ENCODE results near the gene CGA. TPM values are rescaled to one million over a fixed set of nuclear protein-coding genes. Genes with fewer than 3 reads are reported as not detected.

The CGA gene
- total RNA-seq, 6 experiments from 2014 or later = not detected

DNA sequence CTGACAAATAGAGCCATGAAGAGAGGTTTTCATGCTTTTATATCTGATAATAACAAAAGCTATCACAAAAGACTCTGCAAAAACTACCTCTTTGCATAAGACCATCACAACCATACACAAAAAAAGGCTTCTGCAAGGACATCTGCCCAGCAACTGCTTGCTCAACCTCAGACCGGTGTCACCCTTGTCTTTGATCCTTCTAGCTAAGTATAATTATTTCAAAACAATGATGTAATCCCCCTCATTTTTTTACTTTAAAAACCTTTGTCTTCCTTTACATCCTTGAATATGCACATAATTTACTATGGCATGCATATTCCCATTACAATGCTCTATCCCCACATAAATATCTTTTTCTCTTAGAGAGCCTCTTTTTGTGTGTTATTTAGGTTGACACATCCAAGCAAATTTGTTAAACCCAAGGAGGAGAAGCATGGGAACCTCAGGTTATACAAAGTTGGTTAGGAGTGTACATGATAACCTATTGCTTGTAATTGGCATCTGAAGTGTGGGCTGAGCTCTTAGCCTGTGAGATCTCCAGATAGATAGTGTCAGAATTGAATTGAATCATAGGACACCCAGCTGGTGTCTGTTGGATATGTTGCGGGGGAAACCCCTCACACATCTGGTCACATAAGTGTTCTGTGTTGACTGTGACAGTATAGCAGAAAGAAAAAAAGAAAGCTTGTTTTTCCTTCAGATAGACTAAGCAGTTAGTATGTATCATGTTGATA, 20.7 kb upstream of the CGA start:
- Histone ChIP-seq H3K9me3 (no peaks in the 10 kb centered on the region), H3K4me3 (no peak overlapping the region), H3K27ac (no peak overlapping the region), H3K27me3 (no peaks in the 10 kb centered on the region), H3K4me1 (no peaks in the 10 kb centered on the region), H3K36me3 (no peaks in the 10 kb centered on the region)
- 49% methylated on average over 2 of the region's 2 CpGs for WGBS (ENCODE audit: insufficient coverage, low coverage, low lambda C conversion rate, missing lambda C conversion rate)
- no peak for DNase-seq
- intact Hi-C loops (cut with DNase I) = no loop called here
- no peak for ATAC-seq
- no peak for TF ChIP-seq POLR2A (IDR thresholded peaks at IDR 0.05)
- TF ChIP-seq, protein P1, sequence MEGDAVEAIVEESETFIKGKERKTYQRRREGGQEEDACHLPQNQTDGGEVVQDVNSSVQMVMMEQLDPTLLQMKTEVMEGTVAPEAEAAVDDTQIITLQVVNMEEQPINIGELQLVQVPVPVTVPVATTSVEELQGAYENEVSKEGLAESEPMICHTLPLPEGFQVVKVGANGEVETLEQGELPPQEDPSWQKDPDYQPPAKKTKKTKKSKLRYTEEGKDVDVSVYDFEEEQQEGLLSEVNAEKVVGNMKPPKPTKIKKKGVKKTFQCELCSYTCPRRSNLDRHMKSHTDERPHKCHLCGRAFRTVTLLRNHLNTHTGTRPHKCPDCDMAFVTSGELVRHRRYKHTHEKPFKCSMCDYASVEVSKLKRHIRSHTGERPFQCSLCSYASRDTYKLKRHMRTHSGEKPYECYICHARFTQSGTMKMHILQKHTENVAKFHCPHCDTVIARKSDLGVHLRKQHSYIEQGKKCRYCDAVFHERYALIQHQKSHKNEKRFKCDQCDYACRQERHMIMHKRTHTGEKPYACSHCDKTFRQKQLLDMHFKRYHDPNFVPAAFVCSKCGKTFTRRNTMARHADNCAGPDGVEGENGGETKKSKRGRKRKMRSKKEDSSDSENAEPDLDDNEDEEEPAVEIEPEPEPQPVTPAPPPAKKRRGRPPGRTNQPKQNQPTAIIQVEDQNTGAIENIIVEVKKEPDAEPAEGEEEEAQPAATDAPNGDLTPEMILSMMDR (IDR thresholded peaks at IDR 0.05) = no peak

DNA sequence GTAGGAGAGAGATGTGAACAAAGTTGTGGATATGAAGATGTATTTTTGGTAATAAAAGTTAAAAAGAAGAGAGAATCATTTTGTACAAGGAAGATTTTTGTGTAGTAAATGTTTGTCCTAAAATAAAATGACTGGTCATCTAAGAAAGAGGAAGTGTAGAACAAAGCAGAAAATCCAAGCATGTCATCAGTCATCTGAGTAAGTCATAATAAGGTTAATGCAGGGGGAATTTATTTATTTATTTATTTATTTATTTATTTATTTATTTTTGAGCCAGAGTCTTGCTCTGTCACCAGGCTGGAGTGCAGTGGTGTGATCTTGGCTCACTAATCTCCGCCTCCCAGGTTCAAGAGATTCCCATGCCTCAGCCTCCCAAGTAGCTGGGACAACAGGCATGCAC, 15.7 kb upstream of the CGA start:
- 100% methylated on average over 1 of the region's 1 CpG for WGBS (ENCODE audit: insufficient coverage, low coverage, low lambda C conversion rate, missing lambda C conversion rate)
- TF ChIP-seq POLR2A (IDR thresholded peaks at IDR 0.05) = no peak
- TF ChIP-seq, protein P1 (IDR thresholded peaks at IDR 0.05) = no peak
- Histone ChIP-seq H3K36me3 (no peaks in the 10 kb centered on the region), H3K4me1 (no peaks in the 10 kb centered on the region), H3K4me3 (no peak overlapping the region), H3K27me3 (no peaks in the 10 kb centered on the region), H3K9me3 (no peaks in the 10 kb centered on the region), H3K27ac (no peak overlapping the region)
- intact Hi-C loops (cut with DNase I) = no loop called here
- ATAC-seq (no peak), DNase-seq (no peak)

DNA sequence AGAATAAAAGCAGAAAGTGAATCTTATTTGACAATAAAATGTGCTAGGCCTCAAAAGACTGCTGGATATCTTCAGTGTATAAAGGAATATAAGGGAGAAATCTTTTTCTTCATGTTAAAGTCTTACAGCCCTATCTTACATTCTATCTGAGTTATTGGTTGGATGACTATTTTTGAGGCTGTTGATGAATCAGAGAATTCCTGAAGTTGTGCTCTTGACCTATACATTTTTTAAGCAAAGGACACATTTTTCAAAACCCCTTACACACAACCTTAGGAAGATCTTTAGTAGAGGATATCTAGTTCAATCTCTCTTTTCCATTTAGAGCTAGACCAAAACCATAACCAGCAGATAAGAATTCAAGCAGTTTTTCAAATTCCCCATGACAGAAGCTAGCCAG, 10.9 kb upstream of the CGA start:
- ATAC-seq = no peak
- intact Hi-C loops (cut with DNase I) = no loop called here
- DNase-seq = no peak

DNA sequence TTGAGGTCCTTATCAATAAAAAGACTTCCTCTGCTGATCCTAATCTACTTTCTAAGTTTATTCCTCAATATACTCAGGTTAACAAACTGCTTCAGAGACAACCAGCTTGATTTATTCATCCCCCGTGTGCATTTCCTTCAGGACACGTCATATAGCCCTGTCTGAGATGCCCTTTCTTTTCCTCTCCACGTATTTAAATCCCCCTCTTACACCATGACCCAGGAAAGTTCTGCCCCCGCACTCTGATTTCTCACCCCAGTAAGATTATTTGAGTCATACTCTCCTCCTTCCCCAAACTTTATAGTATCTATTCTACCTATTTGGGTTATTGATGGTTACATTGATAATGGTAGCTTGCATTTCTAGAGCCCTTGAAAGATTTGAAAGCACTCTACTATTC, 9.8 kb upstream of the CGA start:
- WGBS (ENCODE audit: insufficient coverage, low coverage, low lambda C conversion rate, missing lambda C conversion rate) = 69% methylated on average over 4 of the region's 4 CpGs
- no peak for TF ChIP-seq POLR2A (IDR thresholded peaks at IDR 0.05)
- TF ChIP-seq, protein P1 (IDR thresholded peaks at IDR 0.05) = no peak
- intact Hi-C loops (cut with DNase I) = no loop called here
- DNase-seq = no peak
- Histone ChIP-seq H3K4me1 (peaks cover 0 to 7% (median 3%) of the 10 kb centered on the region in 4 donors), H3K27me3 (no peaks in the 10 kb centered on the region), H3K36me3 (no peaks in the 10 kb centered on the region), H3K9me3 (no peaks in the 10 kb centered on the region), H3K27ac (no peak overlapping the region), H3K4me3 (no peak overlapping the region)
- no peak for ATAC-seq

More for the DNA sequence above, 10.9 kb upstream of the CGA start:
- no peaks in the 10 kb centered on the region for H3K36me3 ChIP-seq
- H3K27ac ChIP-seq = no peak overlapping the region
- H3K4me1 ChIP-seq = no peaks in the 10 kb centered on the region
- H3K9me3 ChIP-seq = no peaks in the 10 kb centered on the region
- no peak overlapping the region for H3K4me3 ChIP-seq
- TF ChIP-seq POLR2A (IDR thresholded peaks at IDR 0.05) = no peak
- TF ChIP-seq, protein P1 (IDR thresholded peaks at IDR 0.05) = no peak
- no peaks in the 10 kb centered on the region for H3K27me3 ChIP-seq

All from right lobe of liver (tissue), 6 donors.